PC-3 (cell line): ENCODE measurements around the gene C1QTNF5.
"Not testable (repeated sequence)": the region's sequence is repeated elsewhere in the genome, so short reads cannot be mapped to it uniquely, and the experiment has no call there.

Source experiments
- EZH2 ChIP-seq: fragments of 300-600 bp; sonication (generic); IDR thresholded peaks from one replicate; pipeline ENCODE4 v1.6.1; 2017; ENCODE audit warnings: antibody characterized with exemption, mild to moderate bottlenecking, low read length; ENCODE audit not compliant: unreplicated experiment
- EZH2phosphoT487 ChIP-seq: fragments of 300-600 bp; sonication (generic); IDR thresholded peaks from 2 replicates; pipeline ENCODE4 v1.6.1; 2018; ENCODE audit warnings: mild to moderate bottlenecking, antibody characterized with exemption, low read length, borderline replicate concordance
- TF ChIP-seq, protein P1 (sequence below): fragments of 300-600 bp; sonication (generic); conservative IDR thresholded peaks from 2 replicates; pipeline ENCODE4 v1.5.1; 2017; ENCODE audit warnings: antibody characterized with exemption, low read depth, mild to moderate bottlenecking, low read length

GRCh38 chr11:119382513-119382912 lies 41.8 kb upstream of the C1QTNF5 start:
- TF ChIP-seq, protein P1, sequence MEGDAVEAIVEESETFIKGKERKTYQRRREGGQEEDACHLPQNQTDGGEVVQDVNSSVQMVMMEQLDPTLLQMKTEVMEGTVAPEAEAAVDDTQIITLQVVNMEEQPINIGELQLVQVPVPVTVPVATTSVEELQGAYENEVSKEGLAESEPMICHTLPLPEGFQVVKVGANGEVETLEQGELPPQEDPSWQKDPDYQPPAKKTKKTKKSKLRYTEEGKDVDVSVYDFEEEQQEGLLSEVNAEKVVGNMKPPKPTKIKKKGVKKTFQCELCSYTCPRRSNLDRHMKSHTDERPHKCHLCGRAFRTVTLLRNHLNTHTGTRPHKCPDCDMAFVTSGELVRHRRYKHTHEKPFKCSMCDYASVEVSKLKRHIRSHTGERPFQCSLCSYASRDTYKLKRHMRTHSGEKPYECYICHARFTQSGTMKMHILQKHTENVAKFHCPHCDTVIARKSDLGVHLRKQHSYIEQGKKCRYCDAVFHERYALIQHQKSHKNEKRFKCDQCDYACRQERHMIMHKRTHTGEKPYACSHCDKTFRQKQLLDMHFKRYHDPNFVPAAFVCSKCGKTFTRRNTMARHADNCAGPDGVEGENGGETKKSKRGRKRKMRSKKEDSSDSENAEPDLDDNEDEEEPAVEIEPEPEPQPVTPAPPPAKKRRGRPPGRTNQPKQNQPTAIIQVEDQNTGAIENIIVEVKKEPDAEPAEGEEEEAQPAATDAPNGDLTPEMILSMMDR, result not testable (repeated sequence)
- not testable (repeated sequence) for TF ChIP-seq EZH2, EZH2phosphoT487
